CD14-positive monocyte (primary cell): ENCODE data around the gene FGD4. TPM values are rescaled to one million over a fixed set of nuclear protein-coding genes. Genes with fewer than 3 reads are reported as not detected.

ENCODE experiments used
- DNase-seq, 3 donors: peaks; one replicate each; pipeline ENCODE4 v3.0.0-alpha.2; 2011 to 2022
- H2AFZ ChIP-seq: 2 replicates; pipeline ENCODE4 v1.6.0; 2012; ENCODE audit warnings: mild to moderate bottlenecking, low read depth, low read length, inconsistent platforms; ENCODE audit not compliant: insufficient read depth, poor library complexity, severe bottlenecking
- H3K27ac ChIP-seq, 2 donors: 1 replicate in 1 of 2; 2 replicates in 1 of 2; pipeline ENCODE4 v1.5.1; 2012 to 2013; ENCODE audit warnings: low read length in 2 of 2, control low read depth in 1 of 2, inconsistent platforms in 1 of 2, low read depth in 1 of 2, mild to moderate bottlenecking in 1 of 2
- H3K27me3 ChIP-seq, 2 donors: one replicate each; pipeline versions ENCODE4 v1.6.0 to v1.6.1; 2011 to 2013; ENCODE audit warnings: low read length in 2 of 2; ENCODE audit not compliant: control insufficient read depth in 2 of 2, insufficient read depth in 2 of 2
- H3K36me3 ChIP-seq, 2 donors: replicated peaks in 1 of 2; 1 replicate in 1 of 2; 2 replicates in 1 of 2; pipeline versions ENCODE4 v1.5.1 to v1.6.1; 2012 to 2013; ENCODE audit warnings: low read length in 2 of 2, control low read depth in 1 of 2, inconsistent platforms in 1 of 2, mild to moderate bottlenecking in 1 of 2; ENCODE audit not compliant: insufficient read depth in 2 of 2, control insufficient read depth in 1 of 2
- H3K4me1 ChIP-seq, 2 donors: 1 replicate in 1 of 2; 2 replicates in 1 of 2; pipeline versions ENCODE4 v1.5.1 to v1.6.1; 2012 to 2013; ENCODE audit warnings: low read length in 2 of 2, control low read depth in 1 of 2, inconsistent platforms in 1 of 2, mild to moderate bottlenecking in 1 of 2, moderate library complexity in 1 of 2; ENCODE audit not compliant: insufficient read depth in 2 of 2, control insufficient read depth in 1 of 2
- H3K4me2 ChIP-seq: replicated peaks from 2 replicates; pipeline ENCODE3; 2012; ENCODE audit warnings: low read length, moderate library complexity, mild to moderate bottlenecking; ENCODE audit not compliant: poor library complexity, severe bottlenecking; ENCODE audit errors: extremely low read depth
- H3K4me3 ChIP-seq, 3 experiments: fragments of 200-600 bp in 1 of 3; sonication (generic) in 1 of 3; replicated peaks in 1 of 3; 1 replicate in 2 of 3; 2 replicates in 1 of 3; pipeline ENCODE4 v1.5.1; 2011 to 2013; ENCODE audit warnings: low read length in 3 of 3, mild to moderate bottlenecking in 3 of 3, control low read depth in 2 of 3, low read depth in 2 of 3, inconsistent platforms in 1 of 3, moderate library complexity in 1 of 3
- H3K79me2 ChIP-seq: 2 replicates; pipeline ENCODE4 v1.6.0; 2012; ENCODE audit warnings: mild to moderate bottlenecking, control low read depth, inconsistent platforms, low read length, moderate library complexity; ENCODE audit not compliant: insufficient read depth
- H3K9ac ChIP-seq: 2 replicates; pipeline ENCODE4 v1.6.0; 2017; ENCODE audit warnings: low read length, mild to moderate bottlenecking; ENCODE audit not compliant: insufficient read depth, poor library complexity, severe bottlenecking
- H3K9me3 ChIP-seq, 2 donors: replicated peaks in 1 of 2; 1 replicate in 1 of 2; 2 replicates in 1 of 2; pipeline versions ENCODE4 v1.5.1 to v1.6.1; 2012 to 2013; ENCODE audit warnings: low read length in 2 of 2, control low read depth in 1 of 2; ENCODE audit not compliant: control insufficient read depth in 1 of 2, insufficient read depth in 1 of 2
- H4K20me1 ChIP-seq: 2 replicates; pipeline ENCODE4 v1.6.0; 2012; ENCODE audit warnings: mild to moderate bottlenecking, low read length, control low read depth, moderate library complexity; ENCODE audit not compliant: insufficient read depth
- H3K27ac Mint-ChIP-seq, 7 donors: one replicate each; pipeline ENCODE4 v1.8.0; 2020; ENCODE audit warnings: mild to moderate bottlenecking in 7 of 7, mixed read lengths in 7 of 7, moderate library complexity in 6 of 7, inconsistent platforms in 2 of 7
- H3K27me3 Mint-ChIP-seq, 3 donors: one replicate each; pipeline ENCODE4 v1.8.0; 2021 to 2022; ENCODE audit warnings: low read depth in 3 of 3, mild to moderate bottlenecking in 3 of 3, mixed read lengths in 3 of 3, moderate library complexity in 3 of 3, inconsistent platforms in 1 of 3
- H3K36me3 Mint-ChIP-seq, 2 donors: one replicate each; pipeline ENCODE4 v1.8.0; 2020; ENCODE audit warnings: mixed read lengths in 2 of 2, inconsistent platforms in 1 of 2, mild to moderate bottlenecking in 1 of 2
- H3K4me1 Mint-ChIP-seq: one replicate; pipeline ENCODE4 v1.8.0; 2020; ENCODE audit warnings: mild to moderate bottlenecking, mixed read lengths
- H3K4me3 Mint-ChIP-seq, 2 donors: one replicate each; pipeline ENCODE4 v1.8.0; 2020; ENCODE audit warnings: mild to moderate bottlenecking in 2 of 2, mixed read lengths in 2 of 2, moderate library complexity in 1 of 2
- H3K9me3 Mint-ChIP-seq, 7 donors: one replicate each; pipeline ENCODE4 v1.8.0; 2020 to 2022; ENCODE audit warnings: mixed read lengths in 7 of 7, mild to moderate bottlenecking in 6 of 7, moderate library complexity in 6 of 7, inconsistent platforms in 2 of 7
- CTCF ChIP-seq: fragments of 200-600 bp; IDR thresholded peaks from one replicate; pipeline ENCODE4 v1.8.0; 2022; ENCODE audit warnings: antibody characterized with exemption, mild to moderate bottlenecking
- WGBS: methylation state at CpG from one replicate; pipeline ENCODE4 v1.1.5; 2013; ENCODE audit warnings: missing lambda C conversion rate; ENCODE audit not compliant: insufficient coverage; 5-methylcytosine and 5-hydroxymethylcytosine counted together
- intact Hi-C, 2 donors: fragments of 100-400 bp; cut with micrococcal nuclease; formaldehyde crosslinking; loops; one replicate each; pipeline versions ENCODE4 v1.15.0 to v1.15.1; 2023
- polyA plus RNA-seq, 3 donors: library from polyadenylated mRNA; depleted of rRNA in 1 of 3; unstranded in 2 of 3; stranded (reverse) in 1 of 3; fragments of 300-500 nt in 2 of 3; fragments of >200 nt in 1 of 3; fragmentation: Illumina TruSeq in 2 of 3; gene quantifications; 1 replicate in 2 of 3; 2 replicates in 1 of 3; pipeline ENCODE4 v1.2.3, GENCODE V29; 2012 to 2021

The FGD4 gene
- polyA plus RNA-seq, 3 donors: 5.3 to 34.4 (median 6.0) TPM

GRCh38 chr12:32566663-32567295, 167.4 kb downstream of the FGD4 start:
- DNase-seq: no peak
- intact Hi-C loops: no loop called here
- Histone ChIP-seq H2AFZ (no peak overlapping the region), H3K36me3 (peaks cover 53 to 72% of the 10 kb centered on the region in 2 donors), H3K27me3 (no peaks in the 10 kb centered on the region), H3K9me3 (no peaks in the 10 kb centered on the region), H3K27ac (peak overlapping the region in 1 of 2 donors; percentile 48), H3K4me1 (peaks cover 7 to 11% of the 10 kb centered on the region in 2 donors), H3K4me2 (no peak overlapping the region), H3K9ac (no peak overlapping the region), H3K4me3 (no peak overlapping the region), H3K79me2 (peaks cover 60% of the 10 kb centered on the region), H4K20me1 (peaks cover 82% of the 10 kb centered on the region)
- peaks cover 63 to 76% of the 10 kb centered on the region in 2 donors for H3K36me3 Mint-ChIP-seq
- H3K27me3 Mint-ChIP-seq: no peaks in the 10 kb centered on the region
- H3K27ac Mint-ChIP-seq: peak overlapping the region in 3 of 7 donors; percentile 9 to 65 (median 9)
- peaks cover 0 to 3% (median 0%) of the 10 kb centered on the region in 7 donors for H3K9me3 Mint-ChIP-seq
- no peak overlapping the region for H3K4me3 Mint-ChIP-seq
- no peak for TF ChIP-seq CTCF
- H3K4me1 Mint-ChIP-seq: peaks cover 11% of the 10 kb centered on the region
- no CpG with 5 or more reads among the region's 2 CpGs for WGBS

DNA sequence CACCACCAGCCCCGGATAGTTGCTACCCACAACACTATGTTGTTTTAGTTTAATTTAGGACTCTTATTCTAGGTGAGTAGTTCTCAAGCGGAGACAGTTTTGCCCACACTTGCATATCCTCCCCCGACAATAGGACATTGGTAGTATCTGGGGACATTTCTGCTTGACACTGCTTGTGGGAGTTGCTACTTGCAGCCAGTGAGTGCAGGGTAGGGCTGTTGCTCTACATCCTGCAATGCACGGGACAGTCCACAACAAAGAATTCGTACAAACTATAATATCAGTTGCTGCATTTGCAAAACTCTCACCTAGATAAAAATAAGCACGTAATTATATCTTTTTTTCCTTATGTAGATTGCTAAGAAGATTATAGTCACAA, 167.9 kb downstream of the FGD4 start:
- no peak overlapping the region for H2AFZ ChIP-seq
- peaks cover 7 to 11% of the 10 kb centered on the region in 2 donors for H3K4me1 ChIP-seq
- TF ChIP-seq CTCF: no peak
- no peak overlapping the region for H3K27ac ChIP-seq
- H3K4me1 Mint-ChIP-seq: peaks cover 11% of the 10 kb centered on the region
- H3K27ac Mint-ChIP-seq: peak overlapping the region in 4 of 7 donors; percentile 9 to 65 (median 26)
- no peaks in the 10 kb centered on the region for H3K27me3 Mint-ChIP-seq
- H3K4me3 Mint-ChIP-seq: no peak overlapping the region
- peaks cover 58% of the 10 kb centered on the region for H3K79me2 ChIP-seq
- H4K20me1 ChIP-seq: peaks cover 82% of the 10 kb centered on the region
- no peaks in the 10 kb centered on the region for H3K9me3 ChIP-seq
- no peak overlapping the region for H3K4me3 ChIP-seq
- no CpG with 5 or more reads among the region's 6 CpGs for WGBS
- DNase-seq: no peak
- no peak overlapping the region for H3K4me2 ChIP-seq
- H3K27me3 ChIP-seq: no peaks in the 10 kb centered on the region
- H3K36me3 Mint-ChIP-seq: peaks cover 62 to 73% of the 10 kb centered on the region in 2 donors
- intact Hi-C loops: no loop called here
- H3K9me3 Mint-ChIP-seq: peaks cover 0 to 2% (median 0%) of the 10 kb centered on the region in 7 donors
- peaks cover 53 to 72% of the 10 kb centered on the region in 2 donors for H3K36me3 ChIP-seq
- no peak overlapping the region for H3K9ac ChIP-seq
